Measurements from ENCODE around the gene AOAH.

The AOAH gene

GRCh38 chr7:36723951-36724664, at the start of gene AOAH:
TSS of gene AOAH (minus strand) at chr7:36724494. CDS start at chr7:36724148, 346 bp downstream.
- no peak for DNase-seq

GRCh38 chr7:36766451-36766850, 42.2 kb upstream of the AOAH start:
- no peak for DNase-seq

- no peak for DNase-seq
These were observed 41.3 kb upstream of the AOAH start for GRCh38 chr7:36765605-36766004.

GRCh38 chr7:36764929-36765328, 40.6 kb upstream of the AOAH start:
- no peak for DNase-seq

- peak; percentile 80 for DNase-seq
These were observed 39.0 kb upstream of the AOAH start for GRCh38 chr7:36763132-36763816.

GRCh38 chr7:36762394-36762793, 38.1 kb upstream of the AOAH start:
- no peak for DNase-seq

GRCh38 chr7:36761835-36762234, 37.5 kb upstream of the AOAH start:
- DNase-seq: no peak

GRCh38 chr7:36760856-36761762, 36.8 kb upstream of the AOAH start:
- DNase-seq: no peak

- no peak for DNase-seq
These were observed 34.6 kb upstream of the AOAH start for GRCh38 chr7:36758879-36759278.

- no peak for DNase-seq
These were observed 31.2 kb upstream of the AOAH start for GRCh38 chr7:36755484-36755883.

GRCh38 chr7:36752026-36752711, 27.9 kb upstream of the AOAH start:
- no peak for DNase-seq

- no peak for DNase-seq
These were observed 26.2 kb upstream of the AOAH start for GRCh38 chr7:36750451-36750850.

- DNase-seq: peak; percentile 62
These were observed 25.1 kb upstream of the AOAH start for GRCh38 chr7:36749282-36749960.

- no peak for DNase-seq
These were observed 23.8 kb upstream of the AOAH start for GRCh38 chr7:36748017-36748487.

GRCh38 chr7:36747280-36748016, 23.2 kb upstream of the AOAH start:
- no peak for DNase-seq

- DNase-seq: no peak
These were observed 22.1 kb upstream of the AOAH start for GRCh38 chr7:36746347-36746746.

GRCh38 chr7:36742911-36743775, 18.8 kb upstream of the AOAH start:
- DNase-seq: no peak

GRCh38 chr7:36741866-36742265, 17.6 kb upstream of the AOAH start:
- no peak for DNase-seq

- no peak for DNase-seq
These were observed 15.1 kb upstream of the AOAH start for GRCh38 chr7:36739351-36739750.

GRCh38 chr7:36736899-36737211, 12.6 kb upstream of the AOAH start:
- DNase-seq: no peak
